GM18909 (cell line): ENCODE measurements around the gene SIK2.
"Not testable (repeated sequence)": the region's sequence is repeated elsewhere in the genome, so short reads cannot be mapped to it uniquely, and the experiment has no call there.

Source experiments
- ATAC-seq: cut with Tn5 transposase; IDR thresholded peaks from one replicate; pipeline ENCODE4 v1.9.1; 2021; ENCODE audit warnings: mild to moderate bottlenecking; ENCODE audit not compliant: unreplicated experiment, poor library complexity

The SIK2 gene

DNA sequence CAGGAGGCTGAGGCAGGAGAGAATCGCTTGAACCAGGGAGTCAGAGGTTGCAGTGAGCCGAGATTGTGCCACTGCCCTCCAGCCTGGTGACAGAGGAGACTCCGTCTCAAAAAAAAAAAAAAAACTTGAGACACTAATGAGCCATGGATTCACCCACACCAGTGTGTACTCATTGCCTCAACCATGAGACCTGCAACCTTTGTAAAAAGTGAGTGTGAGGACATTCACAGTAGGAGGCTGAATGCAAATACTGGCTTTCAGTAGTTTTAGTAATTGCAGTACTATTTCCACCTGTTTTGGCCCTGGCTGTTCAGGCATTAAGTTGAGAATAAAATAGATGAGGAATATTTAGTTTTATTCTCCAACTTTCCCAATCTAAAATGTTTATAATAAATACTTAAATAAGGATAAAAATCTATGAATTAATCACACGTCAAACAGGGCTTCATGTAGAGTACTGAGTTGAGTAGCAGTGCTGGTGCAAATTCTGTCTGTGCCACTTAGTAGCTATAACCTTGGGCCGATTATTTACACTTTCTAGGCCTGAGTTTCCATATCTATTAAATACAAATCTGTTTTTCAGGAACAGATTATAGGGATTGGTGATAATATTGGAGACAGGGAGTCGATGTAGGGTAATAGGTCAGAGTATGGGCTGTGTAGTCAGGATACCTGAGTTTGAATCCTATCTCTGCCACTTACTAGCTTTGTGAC lies 91.1 kb downstream of the SIK2 start:
- no peak for ATAC-seq

DNA sequence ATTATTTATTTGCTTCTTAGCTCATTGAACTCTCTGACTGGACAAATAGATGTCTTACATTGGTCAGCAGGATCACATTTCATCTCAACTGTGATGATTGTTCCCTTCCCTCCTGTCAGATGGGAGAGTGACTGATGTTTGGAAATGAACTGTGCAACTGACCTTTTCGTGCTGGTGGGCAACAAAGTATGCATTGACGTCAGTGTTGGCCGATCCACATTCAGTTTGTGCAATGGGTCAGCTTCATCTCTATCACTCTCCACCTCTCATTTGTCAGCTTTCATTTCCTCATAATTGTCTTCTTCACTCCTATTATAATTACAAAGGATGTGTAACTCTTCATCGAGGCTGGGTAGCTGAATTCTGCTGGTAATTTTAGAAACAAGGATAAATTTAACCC lies 92.6 kb downstream of the SIK2 start:
- ATAC-seq = no peak

DNA sequence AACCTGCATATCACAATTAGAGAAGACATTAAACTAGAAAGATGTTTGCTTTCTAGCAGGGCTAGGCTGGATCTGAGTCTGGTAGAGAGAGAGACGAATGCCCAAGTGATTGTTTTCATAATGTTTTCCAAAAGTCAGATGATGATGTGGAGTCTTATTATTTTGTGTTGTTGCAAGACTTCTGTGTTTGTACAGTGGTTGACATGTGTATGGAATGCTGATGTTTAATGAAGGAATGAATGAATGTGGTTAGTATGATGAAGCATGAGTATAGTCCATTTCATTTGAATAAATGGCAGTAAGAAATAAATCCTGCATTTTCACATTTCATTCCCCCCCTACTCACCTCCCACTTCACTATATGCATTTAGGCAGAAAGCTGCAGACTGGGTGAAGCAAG lies 94.3 kb downstream of the SIK2 start:
- ATAC-seq = no peak

DNA sequence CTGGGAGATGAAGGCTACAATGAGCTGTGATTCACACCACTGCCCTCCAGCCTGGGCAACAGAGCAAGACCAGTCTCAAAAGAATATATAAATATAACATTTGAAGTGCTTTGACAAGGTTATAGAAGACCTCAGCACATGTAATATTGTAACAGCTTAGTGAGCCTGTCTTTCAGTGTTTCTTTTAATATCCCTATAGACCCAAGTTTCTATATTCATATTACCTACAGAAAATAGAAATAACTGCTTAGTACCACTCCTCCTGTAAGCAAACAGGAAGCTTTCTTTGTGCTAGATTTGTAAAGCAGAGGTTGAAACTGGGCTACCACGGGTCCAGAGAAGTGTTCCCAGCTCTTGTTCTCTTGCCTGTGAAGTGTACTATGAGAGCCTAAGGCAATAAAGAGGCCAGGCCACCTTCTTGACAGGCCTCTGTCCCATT lies 95.7 kb downstream of the SIK2 start:
- ATAC-seq = peak; percentile 69

DNA sequence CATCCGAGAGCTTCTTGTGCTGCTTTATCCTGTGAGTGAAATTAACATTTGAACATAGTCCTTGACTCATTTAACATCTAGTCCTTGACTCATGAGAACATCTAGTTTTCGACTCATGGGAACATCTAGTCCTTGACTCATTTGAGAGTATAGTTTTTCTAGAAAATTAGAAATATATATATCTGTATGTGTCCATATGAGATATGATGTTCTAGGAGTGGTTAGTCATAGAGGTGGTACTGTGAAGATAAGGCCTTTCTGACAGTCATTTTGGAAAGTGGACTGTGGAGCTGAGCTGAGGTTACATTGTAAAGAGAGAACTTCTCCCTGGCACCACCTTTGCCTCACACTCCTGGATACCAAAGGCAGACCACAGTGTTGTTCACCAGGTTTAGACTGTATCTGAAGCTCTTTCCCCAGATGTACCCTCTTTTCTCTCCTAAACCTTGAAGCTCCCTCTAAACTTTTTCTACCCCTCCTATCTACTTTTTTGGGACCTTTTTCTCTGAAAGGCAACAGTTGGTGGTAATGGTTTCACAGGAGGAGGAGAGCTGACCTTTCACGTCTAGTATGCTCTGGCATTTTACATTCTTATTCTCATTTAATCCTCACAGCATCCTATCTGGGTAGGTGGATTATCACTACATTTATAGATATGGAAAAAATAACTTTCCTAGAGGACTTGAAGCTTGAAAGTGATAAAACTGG lies 96.8 kb downstream of the SIK2 start:
- no peak for ATAC-seq

DNA sequence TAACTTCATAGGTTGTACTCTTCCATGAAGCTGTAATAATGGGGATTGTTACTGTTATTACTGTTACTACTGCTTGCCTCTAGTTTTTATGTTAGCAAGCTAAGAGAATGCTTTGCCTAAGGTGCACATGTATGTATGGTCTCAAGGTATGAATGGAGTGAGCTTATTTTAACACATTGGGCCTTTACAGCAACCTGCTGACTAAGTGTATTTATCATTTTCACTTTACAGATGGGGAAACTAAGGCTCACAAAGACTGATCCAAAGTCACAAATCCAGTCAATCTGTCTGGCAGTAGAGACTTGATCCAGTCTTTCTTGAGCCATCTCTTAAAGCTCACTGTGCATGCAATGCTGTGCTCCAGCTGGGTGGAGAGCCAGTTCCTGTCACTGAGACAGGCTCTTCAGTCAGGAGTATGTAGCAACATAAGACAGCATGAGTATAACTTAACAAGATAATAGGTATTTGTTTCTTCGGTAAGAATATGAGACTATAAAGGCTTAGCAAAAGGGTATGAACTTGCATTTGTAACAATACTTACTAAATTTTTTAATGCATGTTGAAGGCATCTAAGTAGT lies 97.4 kb downstream of the SIK2 start:
- ATAC-seq = no peak

DNA sequence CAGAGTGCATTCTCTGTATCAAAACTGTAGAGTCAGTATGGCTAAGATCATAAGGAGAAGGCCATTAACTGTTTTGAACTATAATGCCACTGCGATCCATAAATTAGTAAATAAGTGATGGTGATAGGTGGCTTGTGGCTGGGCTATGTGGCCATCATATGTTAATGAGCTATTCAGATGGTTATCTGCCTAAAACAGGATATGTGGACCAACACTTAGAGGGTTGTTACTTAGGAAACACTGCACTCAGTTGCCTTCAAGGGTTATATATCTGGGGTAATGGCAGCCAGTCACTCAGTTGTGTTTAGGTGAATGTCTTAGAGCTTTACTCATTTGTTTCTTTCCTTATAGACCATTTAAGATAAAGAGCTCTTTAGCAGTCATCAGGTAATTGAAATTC lies 97.9 kb downstream of the SIK2 start:
- no peak for ATAC-seq

DNA sequence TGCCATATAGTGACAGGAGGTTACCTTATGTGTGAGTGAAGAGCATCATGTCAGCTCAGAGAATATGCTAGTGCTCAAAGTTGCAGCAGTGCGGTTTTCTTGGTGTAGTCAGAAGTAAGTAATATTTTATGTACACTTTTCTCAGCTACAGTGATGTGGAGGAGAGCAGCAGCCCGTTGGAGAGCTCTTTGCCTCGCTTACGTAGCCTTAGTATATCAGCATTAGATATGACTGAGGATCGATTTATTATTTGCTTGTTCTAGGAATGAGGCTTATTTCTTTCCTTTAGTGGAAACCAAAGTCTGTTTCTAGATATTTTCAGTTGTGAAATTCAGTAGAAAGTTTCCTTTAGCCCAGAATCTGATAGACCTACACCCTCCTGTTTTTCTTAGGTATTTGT lies 100.4 kb downstream of the SIK2 start:
- ATAC-seq = no peak

DNA sequence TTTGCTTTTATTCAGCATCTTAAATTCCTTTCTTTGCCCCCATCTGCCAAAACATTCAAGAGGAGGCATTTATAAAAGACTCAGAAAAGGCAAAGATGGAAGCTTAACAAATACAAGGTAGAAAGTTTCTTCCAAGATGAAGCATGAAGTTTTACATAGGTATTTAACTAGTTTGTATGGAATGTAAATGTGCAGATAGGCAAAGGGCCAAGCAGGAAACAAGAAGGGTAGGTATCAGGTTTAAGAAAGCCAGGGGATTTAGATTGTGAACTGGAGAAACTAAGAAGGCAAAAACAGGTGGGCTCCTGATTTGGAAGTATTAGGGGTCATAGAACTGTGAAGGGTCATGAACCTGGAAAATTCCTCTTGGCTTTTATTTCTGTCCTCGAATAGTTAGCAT lies 101.3 kb downstream of the SIK2 start:
- no peak for ATAC-seq

DNA sequence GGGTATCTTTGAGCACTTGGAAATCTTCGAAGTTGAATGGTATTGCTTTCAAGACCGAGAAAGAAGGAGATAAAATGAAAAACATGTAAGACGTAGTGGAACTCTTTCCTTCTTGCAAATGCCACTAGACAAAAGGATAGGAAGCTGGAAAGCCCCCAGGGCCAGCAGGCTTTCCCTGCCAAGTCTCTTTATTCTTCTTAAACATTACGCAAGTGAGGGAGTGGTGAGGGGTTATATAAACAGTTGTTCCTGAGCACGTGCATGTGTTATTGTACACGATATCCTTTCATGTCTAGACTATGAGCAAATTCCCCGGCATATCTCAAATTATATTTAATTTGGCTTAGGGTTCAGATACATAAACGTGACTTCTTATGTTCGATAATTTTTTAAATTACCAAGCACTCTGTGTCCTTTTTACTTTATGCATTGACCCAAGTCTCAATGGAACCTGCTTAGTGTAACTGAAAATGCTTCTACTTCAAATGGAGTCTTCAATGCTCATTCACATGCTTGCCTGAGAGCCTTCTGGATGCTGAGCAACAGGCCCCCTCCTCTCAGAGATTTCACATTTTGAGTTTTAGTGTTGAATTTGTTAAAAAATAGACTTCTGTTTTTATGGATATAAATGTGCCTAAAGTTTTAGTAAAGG lies 104.9 kb downstream of the SIK2 start:
- no peak for ATAC-seq

DNA sequence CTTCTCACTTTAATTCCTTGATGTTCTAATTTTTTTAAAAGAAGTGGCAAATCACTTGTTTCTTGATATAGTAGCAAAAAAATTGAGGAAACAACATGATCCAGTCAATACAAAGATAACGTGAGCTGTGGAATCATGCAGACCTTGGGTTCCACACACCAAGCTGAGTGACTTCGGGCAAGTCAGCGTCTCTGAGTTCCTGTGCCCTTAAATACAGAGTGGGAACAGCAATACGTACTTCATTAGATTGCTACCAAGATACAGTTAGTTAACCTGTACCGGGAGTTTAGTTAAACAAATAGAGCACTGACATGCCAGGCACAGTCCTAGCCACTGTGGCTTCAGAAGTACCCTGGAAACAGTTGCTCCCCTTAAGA lies 105.4 kb downstream of the SIK2 start:
- no peak for ATAC-seq

DNA sequence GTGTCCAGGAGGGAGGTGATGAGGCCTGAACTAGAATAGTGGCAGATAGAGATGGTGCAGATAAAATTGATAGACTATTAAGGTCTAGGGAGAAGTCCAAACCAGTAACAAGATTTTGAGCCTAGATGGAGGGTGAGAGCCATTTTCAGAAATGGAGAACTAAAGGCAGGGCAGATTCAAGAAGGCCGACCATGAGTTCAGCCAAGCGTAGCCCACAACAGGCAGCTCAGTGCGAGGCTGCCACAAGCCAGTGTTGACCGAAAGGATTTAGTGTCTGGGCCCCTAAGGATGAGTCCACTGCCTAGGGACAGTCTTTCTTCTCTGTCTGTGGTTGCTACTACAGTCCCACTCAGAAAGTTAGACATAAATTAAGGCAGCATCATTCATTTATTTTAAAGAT lies 112.3 kb downstream of the SIK2 start:
- peak; percentile 47 for ATAC-seq

DNA sequence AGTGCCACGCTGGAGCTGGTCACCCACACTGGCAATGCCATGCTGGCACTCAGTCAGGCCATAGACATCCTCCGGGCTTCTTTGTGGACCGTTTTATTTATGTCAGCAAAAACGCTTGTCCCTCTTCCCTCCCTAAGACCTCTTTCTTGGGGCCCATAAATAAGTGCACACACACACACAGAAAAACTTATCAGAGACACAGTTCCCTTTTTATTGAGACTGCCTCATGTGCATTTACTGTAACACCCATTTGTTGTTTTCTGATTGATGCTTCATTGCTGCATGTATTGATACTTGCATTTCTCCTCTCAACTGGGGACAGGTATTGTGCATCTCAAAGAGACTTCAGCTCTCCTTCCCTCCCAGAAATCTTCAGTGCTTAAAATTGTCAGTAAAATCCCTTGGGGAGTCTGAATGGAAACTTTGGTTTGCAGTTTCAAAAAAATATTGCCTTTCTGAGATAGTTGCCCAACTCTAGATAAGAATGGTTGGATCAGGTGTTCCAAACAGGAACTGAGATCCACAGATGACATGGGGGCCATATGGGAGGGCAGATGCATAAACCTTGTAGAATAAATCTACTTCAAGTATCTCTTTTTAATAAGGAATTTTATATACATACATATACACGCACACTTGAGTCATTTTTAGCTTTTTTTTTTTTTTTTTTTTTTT lies 113.0 kb downstream of the SIK2 start:
- ATAC-seq = no peak

DNA sequence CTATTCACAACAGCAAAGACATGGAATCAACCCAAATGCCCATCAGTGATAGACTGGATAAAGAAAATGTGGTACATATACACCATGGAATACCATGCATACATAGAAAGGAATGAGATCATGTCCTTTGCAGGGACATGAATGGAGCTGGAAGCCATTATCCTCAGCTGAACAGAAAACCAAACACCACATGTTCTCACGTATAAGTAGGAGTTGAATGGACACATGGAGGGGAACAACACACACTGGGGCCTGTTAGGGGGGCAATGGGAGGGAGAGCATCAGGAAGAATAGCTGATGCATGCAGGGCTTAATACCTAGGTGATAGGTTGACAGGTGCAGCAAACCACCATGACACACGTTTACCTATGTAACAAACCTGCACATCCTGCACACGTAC lies 115.4 kb downstream of the SIK2 start:
- ATAC-seq = not testable (repeated sequence)

DNA sequence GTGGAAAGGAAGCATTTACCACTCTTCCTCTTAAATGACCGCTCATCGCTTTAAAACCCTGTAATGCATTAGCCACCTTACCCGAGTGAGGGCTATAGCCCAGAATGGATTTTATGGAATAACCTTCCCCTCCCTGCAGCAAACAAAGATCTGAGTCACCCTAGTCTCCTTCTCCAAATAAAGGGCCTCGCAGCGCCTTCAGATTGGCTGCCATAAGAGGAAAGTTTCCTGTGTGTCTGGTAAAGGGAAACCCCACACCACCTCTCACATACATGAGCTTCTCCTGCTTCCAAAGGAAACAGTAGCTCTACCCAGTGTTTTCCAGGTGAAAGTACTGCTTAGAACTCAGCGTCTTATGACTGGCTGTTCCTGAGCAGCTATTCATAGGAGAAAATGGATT lies 116.2 kb downstream of the SIK2 start:
- no peak for ATAC-seq

DNA sequence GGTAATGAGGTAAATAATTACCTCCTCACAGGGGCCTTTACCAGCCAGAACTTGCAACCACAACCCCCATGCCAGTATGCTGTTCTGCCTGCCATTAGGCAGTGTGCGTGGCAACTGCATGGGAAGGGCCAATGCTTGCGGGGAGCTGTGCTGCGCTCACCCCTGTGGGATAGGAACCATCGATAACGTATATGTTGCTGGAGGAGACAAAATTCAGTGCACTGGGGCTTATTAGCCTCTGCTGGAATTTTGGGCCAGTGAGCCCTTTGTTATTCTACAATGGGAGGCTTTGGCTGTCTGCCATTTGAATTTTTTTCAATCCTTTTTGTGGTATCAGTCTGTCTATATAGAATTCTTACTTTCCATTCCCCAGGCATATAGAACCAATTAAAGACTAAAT lies 116.6 kb downstream of the SIK2 start:
- no peak for ATAC-seq

DNA sequence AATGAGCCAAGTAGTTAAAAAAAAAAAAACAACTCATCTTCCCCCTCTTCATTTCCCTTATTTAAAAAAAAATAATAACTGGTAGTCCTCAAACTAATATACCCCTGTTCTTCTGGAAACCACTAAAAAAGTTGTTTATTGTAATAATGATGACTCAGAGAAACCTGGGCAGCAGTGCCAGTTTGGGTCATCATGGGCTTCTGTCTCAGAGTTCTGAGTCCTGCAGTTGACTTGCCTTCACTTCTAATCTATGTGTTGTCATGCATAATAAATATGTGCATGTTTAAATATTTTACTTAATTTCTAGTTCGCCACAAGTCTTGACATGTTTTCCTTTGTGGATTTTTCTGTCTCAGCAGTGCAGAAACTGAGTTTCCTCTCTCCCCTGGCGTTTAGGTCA lies 117.1 kb downstream of the SIK2 start:
- ATAC-seq = no peak

DNA sequence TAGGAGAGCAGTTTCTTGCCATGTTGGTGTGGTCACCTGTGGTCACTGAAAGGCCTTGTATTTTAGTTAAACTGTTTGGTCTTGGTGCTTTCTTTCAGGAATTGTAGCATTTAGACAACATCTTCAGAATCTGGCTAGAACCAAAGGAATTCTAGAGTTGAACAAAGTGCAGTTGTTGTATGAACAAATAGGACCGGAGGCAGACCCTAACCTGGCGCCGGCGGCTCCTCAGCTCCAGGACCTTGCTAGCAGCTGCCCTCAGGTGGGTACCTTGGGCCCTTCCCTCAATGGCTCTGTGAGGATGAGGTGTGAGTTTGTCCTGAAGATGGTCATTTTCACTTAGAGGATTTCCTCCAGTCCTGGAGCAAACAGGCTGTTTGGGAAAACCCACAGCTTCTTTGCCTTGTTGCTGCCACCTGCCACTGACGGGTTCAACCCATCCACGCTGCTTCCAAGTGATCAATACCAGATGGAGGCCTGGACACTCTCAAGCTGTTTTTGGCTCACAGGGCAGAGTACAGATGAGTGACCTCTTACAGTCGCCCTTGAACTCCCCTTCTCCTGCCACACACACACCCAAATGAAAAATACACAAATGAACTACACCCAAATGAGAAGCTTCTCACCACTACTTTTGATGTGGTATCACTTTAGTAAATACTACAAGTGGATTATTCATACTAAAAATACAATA lies 118.7 kb downstream of the SIK2 start:
- ATAC-seq = no peak

DNA sequence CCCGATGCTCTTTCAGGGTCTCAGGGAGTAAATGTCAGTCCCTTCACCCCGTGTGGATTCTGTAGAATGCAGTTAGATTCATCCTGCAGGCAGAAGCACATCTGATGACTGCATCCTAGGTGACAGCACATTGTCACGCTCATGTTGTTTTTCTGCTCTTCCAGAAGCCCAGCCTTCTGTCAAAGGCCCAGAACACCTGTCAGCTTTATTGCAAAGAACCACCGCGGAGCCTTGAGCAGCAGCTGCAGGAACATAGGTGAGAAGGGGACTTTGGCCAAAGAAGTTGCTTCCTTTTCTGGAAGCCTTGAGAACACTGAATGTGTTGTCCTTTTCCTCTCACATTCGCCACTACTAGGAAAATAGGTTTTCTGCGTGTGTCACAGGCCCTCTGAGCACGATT lies 120.3 kb downstream of the SIK2 start:
- ATAC-seq = no peak

DNA sequence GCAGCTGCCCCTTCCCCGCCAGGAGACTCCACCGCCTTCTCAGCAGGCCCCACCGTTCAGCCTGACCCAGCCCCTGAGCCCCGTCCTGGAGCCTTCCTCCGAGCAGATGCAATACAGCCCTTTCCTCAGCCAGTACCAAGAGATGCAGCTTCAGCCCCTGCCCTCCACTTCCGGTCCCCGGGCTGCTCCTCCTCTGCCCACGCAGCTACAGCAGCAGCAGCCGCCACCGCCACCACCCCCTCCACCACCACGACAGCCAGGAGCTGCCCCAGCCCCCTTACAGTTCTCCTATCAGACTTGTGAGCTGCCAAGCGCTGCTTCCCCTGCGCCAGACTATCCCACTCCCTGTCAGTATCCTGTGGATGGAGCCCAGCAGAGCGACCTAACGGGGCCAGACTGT lies 121.3 kb downstream of the SIK2 start:
- no peak for ATAC-seq
